Mesodermal cell (in vitro differentiated cells): ENCODE results near the gene NEBL. TPM values are rescaled to one million over a fixed set of nuclear protein-coding genes. Genes with fewer than 3 reads are reported as not detected.
"Not testable (repeated sequence)": the region's sequence is repeated elsewhere in the genome, so short reads cannot be mapped to it uniquely, and the experiment has no call there.

ENCODE experiments used
- H3K27ac ChIP-seq: 2 replicates; pipeline ENCODE4 v1.7.0; 2013; ENCODE audit warnings: mild to moderate bottlenecking, low read depth, low read length, moderate library complexity; ENCODE audit not compliant: severe bottlenecking
- H3K36me3 ChIP-seq: 2 replicates; pipeline ENCODE4 v1.7.1; 2013; ENCODE audit warnings: mild to moderate bottlenecking, low read length, moderate library complexity; ENCODE audit not compliant: control insufficient read depth, insufficient read depth
- H3K4me1 ChIP-seq: one replicate; pipeline ENCODE4 v1.7.1; 2013; ENCODE audit warnings: mild to moderate bottlenecking, low read length; ENCODE audit not compliant: insufficient read depth, control insufficient read depth, poor library complexity, severe bottlenecking
- H3K4me3 ChIP-seq: 2 replicates; pipeline ENCODE4 v1.7.0; 2013; ENCODE audit warnings: low read length, control low read depth, mild to moderate bottlenecking; ENCODE audit not compliant: insufficient read depth, poor library complexity, severe bottlenecking; ENCODE audit errors: extremely low read depth
- H3K9me3 ChIP-seq: 2 replicates; pipeline ENCODE4 v1.7.1; 2013; ENCODE audit warnings: mild to moderate bottlenecking, low read length, moderate library complexity; ENCODE audit not compliant: control insufficient read depth
- WGBS, 2 experiments: methylation state at CpG; one replicate each; pipeline ENCODE4 v1.1.5; 2013; ENCODE audit warnings: missing lambda C conversion rate in 2 of 2; ENCODE audit not compliant: insufficient coverage in 2 of 2; 5-methylcytosine and 5-hydroxymethylcytosine counted together
- polyA plus RNA-seq, 2 experiments: library from polyadenylated mRNA; stranded (reverse); fragments of 50-300 nt; gene quantifications; one replicate each; pipeline ENCODE4 v1.2.3, GENCODE V29; 2013

The NEBL gene
- polyA plus RNA-seq (2013, experiment 1 of 2), result 6.8 TPM
- 6.7 TPM for polyA plus RNA-seq (2013, experiment 2 of 2)

GRCh38 chr10:20897146-20897825 is at the start of gene NEBL:
NEBL (minus strand) TSS chr10:20897311; CDS start chr10:20897205, 106 bp downstream.
- WGBS, 2 experiments, result no CpG with 5 or more reads among the region's 2 CpGs
- Histone ChIP-seq H3K9me3 (no peaks in the 10 kb centered on the region), H3K36me3 (no peaks in the 10 kb centered on the region), H3K27ac (peak within 1 kb of the TSS; percentile 62), H3K4me1 (peaks cover 37% of the 10 kb centered on the region), H3K4me3 (no peak within 1 kb of the TSS)

- H3K36me3 ChIP-seq, result no peaks in the 10 kb centered on the region
- WGBS, 2 experiments, result 95 to 97% methylated on average over 7 of the region's 9 CpGs
- H3K27ac ChIP-seq, result no peak overlapping the region
- H3K4me3 ChIP-seq, result no peak overlapping the region
- H3K4me1 ChIP-seq, result no peaks in the 10 kb centered on the region
- no peaks in the 10 kb centered on the region for H3K9me3 ChIP-seq
These were observed 48.6 kb upstream of the NEBL start for GRCh38 chr10:20945546-20946332.

GRCh38 chr10:20944789-20945502 is 47.8 kb upstream of the NEBL start:
- no peak overlapping the region for H3K4me3 ChIP-seq
- H3K27ac ChIP-seq, result no peak overlapping the region
- no peaks in the 10 kb centered on the region for H3K36me3 ChIP-seq
- H3K9me3 ChIP-seq, result no peaks in the 10 kb centered on the region
- 96 to 100% methylated on average over 4 to 7 of the region's 7 CpGs for WGBS, 2 experiments
- H3K4me1 ChIP-seq, result no peaks in the 10 kb centered on the region

- not testable (repeated sequence) for H3K4me1 ChIP-seq, H3K4me3 ChIP-seq, H3K9me3 ChIP-seq, H3K36me3 ChIP-seq, H3K27ac ChIP-seq
- no CpG with 5 or more reads among the region's 5 CpGs for WGBS, 2 experiments
These were observed 42.3 kb upstream of the NEBL start for GRCh38 chr10:20939414-20939813.

- Histone ChIP-seq H3K36me3 (no peaks in the 10 kb centered on the region), H3K4me1 (no peaks in the 10 kb centered on the region), H3K9me3 (no peaks in the 10 kb centered on the region), H3K27ac (no peak overlapping the region), H3K4me3 (no peak overlapping the region)
These were observed 39.3 kb upstream of the NEBL start for GRCh38 chr10:20936396-20936795.

- no CpG with 5 or more reads among the region's 2 CpGs for WGBS, 2 experiments
These were observed 38.8 kb upstream of the NEBL start for GRCh38 chr10:20935931-20936330.

GRCh38 chr10:20935301-20935700 is 38.2 kb upstream of the NEBL start:
- H3K27ac ChIP-seq, result no peak overlapping the region
- H3K9me3 ChIP-seq, result no peaks in the 10 kb centered on the region
- H3K4me3 ChIP-seq, result no peak overlapping the region
- H3K4me1 ChIP-seq, result no peaks in the 10 kb centered on the region
- no peaks in the 10 kb centered on the region for H3K36me3 ChIP-seq
- 91 to 95% methylated on average over 6 to 7 of the region's 8 CpGs for WGBS, 2 experiments

More at GRCh38 chr10:20935931-20936330, 38.8 kb upstream of the NEBL start:
- Histone ChIP-seq H3K27ac (no peak overlapping the region), H3K36me3 (no peaks in the 10 kb centered on the region), H3K9me3 (no peaks in the 10 kb centered on the region), H3K4me3 (no peak overlapping the region), H3K4me1 (no peaks in the 10 kb centered on the region)

GRCh38 chr10:20933705-20934104 is 36.6 kb upstream of the NEBL start:
- H3K27ac ChIP-seq, result no peak overlapping the region
- 100% methylated on average over 1 of the region's 2 CpGs; no CpG with 5 or more reads in 1 of the 2 experiments for WGBS, 2 experiments

GRCh38 chr10:20932606-20933126 is 35.6 kb upstream of the NEBL start:
- Histone ChIP-seq H3K9me3 (no peaks in the 10 kb centered on the region), H3K4me1 (no peaks in the 10 kb centered on the region), H3K36me3 (no peaks in the 10 kb centered on the region), H3K4me3 (no peak overlapping the region), H3K27ac (no peak overlapping the region)
- 83 to 100% methylated on average over 3 to 5 of the region's 5 CpGs for WGBS, 2 experiments

More at GRCh38 chr10:20933705-20934104, 36.6 kb upstream of the NEBL start:
- Histone ChIP-seq H3K9me3 (no peaks in the 10 kb centered on the region), H3K4me3 (no peak overlapping the region), H3K4me1 (no peaks in the 10 kb centered on the region), H3K36me3 (no peaks in the 10 kb centered on the region)

GRCh38 chr10:20931156-20931795 is 34.2 kb upstream of the NEBL start:
- Histone ChIP-seq H3K4me3 (no peak overlapping the region), H3K36me3 (no peaks in the 10 kb centered on the region), H3K27ac (no peak overlapping the region), H3K9me3 (no peaks in the 10 kb centered on the region), H3K4me1 (no peaks in the 10 kb centered on the region)
- 86 to 93% methylated on average over 3 to 6 of the region's 8 CpGs for WGBS, 2 experiments
